HepG2 (cell line): Measurements from ENCODE around the gene PCYT2. TPM values are rescaled to one million over a fixed set of nuclear protein-coding genes. Genes with fewer than 3 reads are reported as not detected.

Source experiments
- ATAC-seq: fragments of 200-7000 bp; cut with Tn5 transposase; 3 replicates; pipeline ENCODE4 v1.9.1; 2020; ENCODE audit warnings: mild to moderate bottlenecking, moderate library complexity
- BruUV-seq: library from RNA; stranded (reverse); fragments of 400-500 nt; replicated peaks from 2 replicates; lab custom pipeline; 2021; lab: Mats Ljungman, UMichigan
- CTCF ChIA-PET: fragments of 300-600 bp; formaldehyde crosslinking; extraction: SDS; loops from one replicate; lab custom pipeline; 2021; ENCODE audit warnings: low total read pairs, inconsistent platforms, low intra/inter-chr PET ratio; lab: Yijun Ruan, JAX
- POLR2A ChIA-PET: fragments of 350-600 bp; sonication (Branson Sonifier 250); formaldehyde crosslinking; loops from one replicate; lab custom pipeline; 2020; ENCODE audit warnings: antibody characterized with exemption, inconsistent platforms; lab: Yijun Ruan, JAX
- DNase-seq: peaks from one replicate; pipeline ENCODE4 v3.0.0-alpha.2; 2015; ENCODE audit warnings: low spot score
- FAIRE-seq: peaks from 3 replicates; lab custom pipeline; 2011; peaks lifted over from hg19 to GRCh38; lab: Jason Lieb, UNC
- H2AFZ ChIP-seq: one replicate; pipeline ENCODE4 v1.6.1; 2011; ENCODE audit warnings: low read length, inconsistent platforms
- H3K27ac ChIP-seq: fragments of 300-600 bp; 3 replicates; pipeline ENCODE4 v1.8.0; 2011; ENCODE audit warnings: mixed run types, mild to moderate bottlenecking, mixed read lengths, low read length, inconsistent platforms; ENCODE audit not compliant: insufficient read depth; ENCODE audit errors: extremely low read length
- H3K27me3 ChIP-seq, 2 experiments: fragments of 200-600 bp in 1 of 2; 2 replicates in 1 of 2; 3 replicates in 1 of 2; pipeline versions ENCODE4 v1.6.0 to v1.8.0; 2011; ENCODE audit warnings: low read length in 2 of 2, mild to moderate bottlenecking in 2 of 2, moderate library complexity in 2 of 2, inconsistent platforms in 1 of 2; ENCODE audit not compliant: insufficient read depth in 2 of 2, control insufficient read depth in 1 of 2
- H3K36me3 ChIP-seq, 2 experiments: fragments of 200-600 bp in 1 of 2; replicated peaks in 1 of 2; 2 replicates in 1 of 2; 3 replicates in 1 of 2; pipeline versions ENCODE4 v1.5.1 to v1.8.0; 2011; ENCODE audit warnings: low read length in 2 of 2, inconsistent platforms in 1 of 2; ENCODE audit not compliant: insufficient read depth in 2 of 2, control insufficient read depth in 1 of 2
- H3K4me1 ChIP-seq: 2 replicates; pipeline ENCODE4 v1.5.1; 2012; ENCODE audit warnings: low read length, inconsistent platforms; ENCODE audit not compliant: insufficient read depth
- H3K4me2 ChIP-seq: 2 replicates; pipeline ENCODE4 v1.6.0; 2011; ENCODE audit warnings: low read depth, low read length, inconsistent platforms
- H3K4me3 ChIP-seq, 3 experiments: fragments of 200-600 bp in 1 of 3; sonication (generic), shearing (Covaris generic) in 1 of 3; replicated peaks in 1 of 3; 2 replicates each; pipeline ENCODE4 v1.5.1; 2011 to 2016; ENCODE audit warnings: low read length in 3 of 3, inconsistent platforms in 2 of 3, low read depth in 2 of 3, mild to moderate bottlenecking in 2 of 3, control low read depth in 1 of 3, mixed read lengths in 1 of 3; ENCODE audit not compliant: insufficient read depth in 1 of 3
- H3K79me2 ChIP-seq: one replicate; pipeline ENCODE4 v1.6.1; 2011; ENCODE audit warnings: low read length, inconsistent platforms; ENCODE audit not compliant: insufficient read depth
- H3K9ac ChIP-seq: 2 replicates; pipeline ENCODE4 v1.6.0; 2011; ENCODE audit warnings: mild to moderate bottlenecking, low read depth, low read length, inconsistent platforms; ENCODE audit not compliant: insufficient read depth
- H3K9me3 ChIP-seq: 2 replicates; pipeline ENCODE4 v1.5.1; 2012; ENCODE audit warnings: mild to moderate bottlenecking, low read length
- H4K20me1 ChIP-seq: 2 replicates; pipeline ENCODE4 v1.6.0; 2011; ENCODE audit warnings: inconsistent platforms, mild to moderate bottlenecking, low read length, moderate library complexity; ENCODE audit not compliant: insufficient read depth
- AGO1 ChIP-seq: fragments of 200-400 bp; formaldehyde crosslinking; IDR thresholded peaks from 2 replicates; pipeline ENCODE4 v1.6.1; 2017; ENCODE audit warnings: mild to moderate bottlenecking, low read depth, low read length, moderate library complexity; ENCODE audit not compliant: poor library complexity, severe bottlenecking
- ERF ChIP-seq: IDR thresholded peaks from 2 replicates; pipeline ENCODE4 v1.6.1; 2018; ENCODE audit warnings: missing biosample characterization, missing genetic modification reagents
- GTF2F1 ChIP-seq: fragments of 150-350 bp; IDR thresholded peaks from 2 replicates; pipeline ENCODE4 v1.6.1; 2014; ENCODE audit warnings: low read length
- KDM2A ChIP-seq: sonication (generic); formaldehyde crosslinking; IDR thresholded peaks from 2 replicates; pipeline ENCODE4 v1.4.0; 2020; ENCODE audit warnings: low read depth, missing genetic modification reagents, borderline replicate concordance
- MXI1 ChIP-seq: IDR thresholded peaks from 3 replicates; pipeline ENCODE4 v1.6.1; 2012; ENCODE audit warnings: low read depth, low read length, inconsistent platforms, borderline replicate concordance
- PHF20 ChIP-seq: sonication (generic); formaldehyde crosslinking; IDR thresholded peaks from 2 replicates; pipeline ENCODE4 v1.5.0; 2020; ENCODE audit warnings: mild to moderate bottlenecking, missing genetic modification reagents
- POLR2A ChIP-seq, 2 experiments: IDR thresholded peaks; 2 replicates each; pipeline ENCODE4 v1.6.1; 2011; ENCODE audit warnings: low read depth in 2 of 2, low read length in 2 of 2, mild to moderate bottlenecking in 1 of 2, moderate library complexity in 1 of 2; ENCODE audit not compliant: insufficient read depth in 1 of 2
- POLR2G ChIP-seq: fragments of 200-400 bp; formaldehyde crosslinking; IDR thresholded peaks from 2 replicates; pipeline ENCODE4 v1.6.1; 2018; ENCODE audit warnings: mild to moderate bottlenecking, low read depth, low read length, moderate library complexity
- SP1 ChIP-seq, 2 experiments: fragments of 450-650 bp in 1 of 2; sonication (generic) in 1 of 2; formaldehyde crosslinking in 1 of 2; IDR thresholded peaks; 2 replicates each; pipeline versions ENCODE4 v1.4.0 to v1.6.1; 2016 to 2020; ENCODE audit warnings: missing genetic modification reagents in 1 of 2
- SP5 ChIP-seq: IDR thresholded peaks from 2 replicates; pipeline ENCODE4 v1.6.1; 2016; ENCODE audit warnings: low read depth, borderline replicate concordance
- YY1 ChIP-seq: IDR thresholded peaks from 2 replicates; pipeline ENCODE4 v1.6.1; 2011; ENCODE audit warnings: low read length, low read depth, moderate library complexity, mild to moderate bottlenecking; ENCODE audit not compliant: insufficient read depth, insufficient replicate concordance
- ZFP36 ChIP-seq: fragments of 150-350 bp; IDR thresholded peaks from 2 replicates; pipeline ENCODE4 v1.6.1; 2018; ENCODE audit warnings: borderline replicate concordance, low read length, low read depth; ENCODE audit not compliant: partially characterized antibody
- ZNF138 ChIP-seq: sonication (generic); formaldehyde crosslinking; IDR thresholded peaks from 2 replicates; pipeline ENCODE4 v1.5.0; 2020; ENCODE audit warnings: mild to moderate bottlenecking, low read depth, missing genetic modification reagents
- ZNF256 ChIP-seq: sonication (generic); formaldehyde crosslinking; conservative IDR thresholded peaks from 2 replicates; pipeline ENCODE4 v1.4.0; 2020; ENCODE audit warnings: missing genetic modification reagents
- ZNF616 ChIP-seq: sonication (generic); formaldehyde crosslinking; IDR thresholded peaks from 2 replicates; pipeline ENCODE4 v1.5.0; 2020; ENCODE audit warnings: low read depth, mild to moderate bottlenecking, missing genetic modification reagents
- ZNF790 ChIP-seq: sonication (generic); formaldehyde crosslinking; IDR thresholded peaks from 2 replicates; pipeline ENCODE4 v1.8.0; 2022; ENCODE audit warnings: missing genetic modification reagents, mild to moderate bottlenecking, borderline replicate concordance
- WGBS: methylation state at CpG from one replicate; pipeline ENCODE4 v1.1.6; 2017; ENCODE audit warnings: low lambda C conversion rate; 5-methylcytosine and 5-hydroxymethylcytosine counted together
- in situ Hi-C: cut with HindIII; loops from 2 replicates; pipeline ENCODE4 v1.10.0; 2017; ENCODE audit warnings: low pct_unique_long_range_greater_than_20kb; ENCODE audit not compliant: extremely low pct_ligation_motif_present
- intact Hi-C: fragments of 100-400 bp; cut with micrococcal nuclease; formaldehyde crosslinking; loops from one replicate; pipeline ENCODE4 v1.10.0; 2022; ENCODE audit not compliant: unreplicated experiment
- polyA plus RNA-seq, 8 experiments: library from polyadenylated mRNA; depleted of rRNA in 3 of 8; stranded (reverse) in 7 of 8; unstranded in 1 of 8; fragments of >200 nt; fragmentation: Illumina TruSeq in 4 of 8; extraction: Trizol in 4 of 8; gene quantifications; 2 replicates each; pipeline versions ENCODE4 v1.2.1 to v1.2.3, GENCODE V29; 2011 to 2016; ENCODE audit warnings: low read depth in 4 of 8, missing spikeins in 1 of 8, mixed read lengths in 1 of 8; ENCODE audit not compliant: insufficient read depth in 1 of 8
- total RNA-seq, 5 experiments: library from RNA; depleted of rRNA; stranded (reverse); fragments of >200 nt; fragmentation: Illumina TruSeq; extraction: Trizol; gene quantifications; 2 replicates each; pipeline ENCODE4 v1.2.3, GENCODE V29; 2016; ENCODE audit warnings: low read depth in 1 of 5
- TF ChIP-seq, protein P1 (sequence below): sonication (generic); formaldehyde crosslinking; IDR thresholded peaks from 2 replicates; pipeline ENCODE4 v1.4.0; 2020; ENCODE audit warnings: mild to moderate bottlenecking, low read depth, missing genetic modification reagents
- TF ChIP-seq, protein P2 (sequence below): sonication (generic); formaldehyde crosslinking; conservative IDR thresholded peaks from 2 replicates; pipeline ENCODE4 v1.4.0; 2020; ENCODE audit warnings: missing genetic modification reagents

PCYT2 gene
- total and polyA plus RNA-seq, 2 of the 13 experiments (the other 11 are each of a cell fraction or from before 2014, with no cell fraction given), result 147 to 297 TPM

DNA sequence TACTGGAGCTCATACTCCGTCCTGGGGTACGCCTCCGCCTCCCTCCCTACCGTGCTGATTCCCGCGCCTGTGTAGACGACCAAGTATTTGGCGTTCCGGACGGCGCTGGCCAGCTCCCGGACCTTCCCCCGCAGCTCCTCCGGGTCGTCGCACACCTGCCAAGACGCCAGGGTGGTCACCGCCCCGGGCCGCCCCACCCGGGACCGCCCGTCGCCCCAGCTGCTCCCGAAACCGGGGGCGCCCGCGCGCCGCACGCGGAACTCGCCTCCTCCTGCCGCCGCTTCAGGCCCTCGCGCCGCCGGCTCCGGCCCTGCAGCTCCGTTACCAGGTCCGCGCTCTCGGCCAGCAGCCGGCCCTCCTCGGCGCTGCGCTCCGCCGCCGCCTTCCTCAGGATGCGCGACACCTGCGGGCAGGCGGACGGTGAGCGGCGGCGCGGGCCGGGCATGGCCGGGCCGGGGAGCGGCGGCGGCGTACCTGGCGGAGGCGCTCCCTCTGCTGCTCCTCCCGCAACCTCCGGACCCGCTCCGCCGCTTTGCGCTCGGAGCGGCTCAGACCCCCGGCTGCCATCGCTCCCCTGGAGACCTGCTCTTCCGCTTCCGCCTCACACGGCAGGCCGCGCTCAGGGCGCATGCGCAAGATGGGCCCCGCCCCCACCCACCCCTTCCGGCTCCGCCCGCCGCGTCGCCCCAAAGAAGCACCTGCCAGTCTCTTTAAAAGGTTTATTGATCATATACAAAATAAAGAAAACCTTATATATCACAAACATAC is 6.5 kb upstream of the PCYT2 start, which contains the start of gene SIRT7:
TSS of gene SIRT7 (minus strand) at position 612 of the 768 bp plus-strand sequence. CDS start at position 567, 45 bp downstream.
- POLR2A ChIA-PET, result interaction anchor here (0.9 to 2.8 kb wide), 16 partner anchors 9 to 120 kb away, joined by 3 to 49 read pairs (median 4); partner anchors contain the start of genes ALYREF, ANAPC11, CENPX and DCXR
- peak; percentile 67 for ATAC-seq
- peak; percentile 72 for DNase-seq
- in situ Hi-C loops (no loop called here), intact Hi-C loops (no loop called here)
- Histone ChIP-seq H3K4me1 (peaks cover 27% of the 10 kb centered on the region), H2AFZ (no peak within 1 kb of the TSS), H3K27ac (peak within 1 kb of the TSS; percentile 46), H3K4me3 (peak within 1 kb of the TSS; percentile 87 to 94 (median 93)), H3K4me2 (peak within 1 kb of the TSS; percentile 94), H3K27me3 (no peaks in the 10 kb centered on the region), H3K36me3 (peaks cover 44 to 63% of the 10 kb centered on the region in 2 experiments), H3K9ac (peak within 1 kb of the TSS; percentile 82), H3K79me2 (peaks cover 45% of the 10 kb centered on the region), H4K20me1 (no peaks in the 10 kb centered on the region; the same call in 1 of the 2 replicates), H3K9me3 (no peaks in the 10 kb centered on the region)
- under 1% methylated on average over 32 of the region's 94 CpGs for WGBS
- BruUV-seq, result no TSS peak
- no peak for FAIRE-seq
- CTCF ChIA-PET, result no interaction called here
- TF ChIP-seq SP5 (peak; percentile 66), ERF (peak; percentile 31; the same call in 1 of the 2 replicates), ZNF616 (CRISPR knock-in tag) (0 out of 2 replicates have a peak, but pooled peaks have one; percentile 29), ZFP36 (no peak), ZNF256 (CRISPR knock-in tag) (no peak), ZNF790 (CRISPR knock-in tag) (peak; percentile 35; the same call in 1 of the 2 replicates), GTF2F1 (no peak), KDM2A (peak; percentile 99), MXI1 (peak; percentile 69; the same call in 1 of the 3 replicates), POLR2G (peak; percentile 84), POLR2A (IDR thresholded peaks at IDR 0.05; ENCODE audit: insufficient read depth in 1 of 2, low read depth in 2 of 2, low read length in 2 of 2) (peak; percentile 50 to 80; a peak in 3 of 4 replicates), ZNF138 (CRISPR knock-in tag) (no peak), YY1 (peak; percentile 88), AGO1 (peak; percentile 79), SP1 (IDR thresholded peaks at IDR 0.05) (no peak), SP1 (CRISPR knock-in tag; IDR thresholded peaks at IDR 0.05) (peak; percentile 78), PHF20 (CRISPR knock-in tag) (peak; percentile 81)
- TF ChIP-seq, protein P1, sequence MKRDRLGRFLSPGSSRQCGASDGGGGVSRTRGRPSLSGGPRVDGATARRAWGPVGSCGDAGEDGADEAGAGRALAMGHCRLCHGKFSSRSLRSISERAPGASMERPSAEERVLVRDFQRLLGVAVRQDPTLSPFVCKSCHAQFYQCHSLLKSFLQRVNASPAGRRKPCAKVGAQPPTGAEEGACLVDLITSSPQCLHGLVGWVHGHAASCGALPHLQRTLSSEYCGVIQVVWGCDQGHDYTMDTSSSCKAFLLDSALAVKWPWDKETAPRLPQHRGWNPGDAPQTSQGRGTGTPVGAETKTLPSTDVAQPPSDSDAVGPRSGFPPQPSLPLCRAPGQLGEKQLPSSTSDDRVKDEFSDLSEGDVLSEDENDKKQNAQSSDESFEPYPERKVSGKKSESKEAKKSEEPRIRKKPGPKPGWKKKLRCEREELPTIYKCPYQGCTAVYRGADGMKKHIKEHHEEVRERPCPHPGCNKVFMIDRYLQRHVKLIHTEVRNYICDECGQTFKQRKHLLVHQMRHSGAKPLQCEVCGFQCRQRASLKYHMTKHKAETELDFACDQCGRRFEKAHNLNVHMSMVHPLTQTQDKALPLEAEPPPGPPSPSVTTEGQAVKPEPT (CRISPR knock-in tag), result peak; percentile 59; the same call in 1 of the 2 replicates
- TF ChIP-seq, protein P2, sequence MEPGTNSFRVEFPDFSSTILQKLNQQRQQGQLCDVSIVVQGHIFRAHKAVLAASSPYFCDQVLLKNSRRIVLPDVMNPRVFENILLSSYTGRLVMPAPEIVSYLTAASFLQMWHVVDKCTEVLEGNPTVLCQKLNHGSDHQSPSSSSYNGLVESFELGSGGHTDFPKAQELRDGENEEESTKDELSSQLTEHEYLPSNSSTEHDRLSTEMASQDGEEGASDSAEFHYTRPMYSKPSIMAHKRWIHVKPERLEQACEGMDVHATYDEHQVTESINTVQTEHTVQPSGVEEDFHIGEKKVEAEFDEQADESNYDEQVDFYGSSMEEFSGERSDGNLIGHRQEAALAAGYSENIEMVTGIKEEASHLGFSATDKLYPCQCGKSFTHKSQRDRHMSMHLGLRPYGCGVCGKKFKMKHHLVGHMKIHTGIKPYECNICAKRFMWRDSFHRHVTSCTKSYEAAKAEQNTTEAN, result no peak
